Parathyroid adenoma (tissue), 2 donors: ENCODE measurements around the gene LIN28A.

ENCODE experiments used
- H2AFZ ChIP-seq: fragments of 300-600 bp; sonication (generic); one replicate; pipeline ENCODE4 v1.7.0; 2017; ENCODE audit warnings: antibody characterized with exemption, mild to moderate bottlenecking
- H3K27ac ChIP-seq: fragments of 300-600 bp; sonication (generic); one replicate; pipeline ENCODE4 v1.7.0; 2017
- H3K27me3 ChIP-seq: fragments of 300-600 bp; sonication (generic); one replicate; pipeline ENCODE4 v1.7.0; 2017; ENCODE audit warnings: low read length; ENCODE audit not compliant: control insufficient read depth, insufficient read depth
- H3K36me3 ChIP-seq: fragments of 300-600 bp; sonication (generic); one replicate; pipeline ENCODE4 v1.7.0; 2017; ENCODE audit warnings: low read length; ENCODE audit not compliant: control insufficient read depth, insufficient read depth
- H3K4me1 ChIP-seq: fragments of 300-600 bp; sonication (generic); one replicate; pipeline ENCODE4 v1.7.0; 2017; ENCODE audit warnings: control low read depth
- H3K4me2 ChIP-seq: fragments of 300-600 bp; sonication (generic); one replicate; pipeline ENCODE4 v1.7.0; 2017; ENCODE audit warnings: low read length
- H3K4me3 ChIP-seq: fragments of 300-600 bp; sonication (generic); one replicate; pipeline ENCODE4 v1.7.0; 2017; ENCODE audit warnings: low read depth, low read length
- H3K79me2 ChIP-seq: fragments of 300-600 bp; sonication (generic); one replicate; pipeline ENCODE4 v1.7.0; 2017; ENCODE audit warnings: control low read depth
- H3K9ac ChIP-seq: fragments of 300-600 bp; sonication (generic); one replicate; pipeline ENCODE4 v1.7.0; 2017; ENCODE audit warnings: mild to moderate bottlenecking
- H3K9me3 ChIP-seq: fragments of 300-600 bp; sonication (generic); one replicate; pipeline ENCODE4 v1.7.0; 2017; ENCODE audit warnings: low read length; ENCODE audit not compliant: control insufficient read depth
- TF ChIP-seq, protein P1 (sequence below): fragments of 300-600 bp; sonication (generic); IDR thresholded peaks from one replicate; pipeline ENCODE4 v1.7.0; 2017; ENCODE audit warnings: antibody characterized with exemption, mild to moderate bottlenecking
- donor health status: primary hyperparathyroidism.

Gene LIN28A, protein sequence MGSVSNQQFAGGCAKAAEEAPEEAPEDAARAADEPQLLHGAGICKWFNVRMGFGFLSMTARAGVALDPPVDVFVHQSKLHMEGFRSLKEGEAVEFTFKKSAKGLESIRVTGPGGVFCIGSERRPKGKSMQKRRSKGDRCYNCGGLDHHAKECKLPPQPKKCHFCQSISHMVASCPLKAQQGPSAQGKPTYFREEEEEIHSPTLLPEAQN

DNA sequence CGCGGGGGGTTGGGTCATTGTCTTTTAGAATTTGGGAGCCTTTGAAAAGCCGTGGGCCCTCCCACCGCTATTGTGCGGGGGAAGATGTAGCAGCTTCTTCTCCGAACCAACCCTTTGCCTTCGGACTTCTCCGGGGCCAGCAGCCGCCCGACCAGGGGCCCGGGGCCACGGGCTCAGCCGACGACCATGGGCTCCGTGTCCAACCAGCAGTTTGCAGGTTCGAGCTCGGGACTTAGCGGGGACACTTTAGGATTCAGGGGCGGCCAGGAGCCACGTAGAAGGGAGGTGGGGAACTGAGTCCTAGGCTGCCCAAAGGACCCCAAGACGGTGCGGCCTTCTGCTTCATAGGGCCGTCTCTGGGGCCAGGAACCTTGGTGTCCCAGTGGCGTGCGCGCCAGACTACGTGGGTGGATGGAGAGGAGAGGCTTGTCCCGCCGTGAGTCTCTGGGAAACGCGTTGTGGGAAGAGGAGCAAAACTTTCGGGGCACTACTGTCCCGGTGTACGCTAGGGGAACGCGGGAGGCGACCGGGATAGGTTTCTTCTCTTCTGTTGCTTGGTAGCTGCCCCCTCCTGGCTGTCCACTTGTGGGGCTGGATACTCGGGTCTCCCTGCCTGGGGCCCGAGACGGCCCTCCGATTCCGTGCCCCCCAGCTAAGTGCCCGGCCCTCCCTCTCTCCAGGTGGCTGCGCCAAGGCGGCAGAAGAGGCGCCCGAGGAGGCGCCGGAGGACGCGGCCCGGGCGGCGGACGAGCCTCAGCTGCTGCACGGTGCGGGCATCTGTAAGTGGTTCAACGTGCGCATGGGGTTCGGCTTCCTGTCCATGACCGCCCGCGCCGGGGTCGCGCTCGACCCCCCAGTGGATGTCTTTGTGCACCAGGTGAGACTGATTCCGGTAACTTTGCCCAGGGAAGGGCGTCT is at the start of gene LIN28A:
Gene LIN28A (plus strand): TSS at position 112 of the 918 bp plus-strand sequence. CDS start 75 bp downstream, at position 187.
- no peak within 1 kb of the TSS for H3K4me3 ChIP-seq
- H3K9me3 ChIP-seq, result no peaks in the 10 kb centered on the region
- TF ChIP-seq, protein P1, sequence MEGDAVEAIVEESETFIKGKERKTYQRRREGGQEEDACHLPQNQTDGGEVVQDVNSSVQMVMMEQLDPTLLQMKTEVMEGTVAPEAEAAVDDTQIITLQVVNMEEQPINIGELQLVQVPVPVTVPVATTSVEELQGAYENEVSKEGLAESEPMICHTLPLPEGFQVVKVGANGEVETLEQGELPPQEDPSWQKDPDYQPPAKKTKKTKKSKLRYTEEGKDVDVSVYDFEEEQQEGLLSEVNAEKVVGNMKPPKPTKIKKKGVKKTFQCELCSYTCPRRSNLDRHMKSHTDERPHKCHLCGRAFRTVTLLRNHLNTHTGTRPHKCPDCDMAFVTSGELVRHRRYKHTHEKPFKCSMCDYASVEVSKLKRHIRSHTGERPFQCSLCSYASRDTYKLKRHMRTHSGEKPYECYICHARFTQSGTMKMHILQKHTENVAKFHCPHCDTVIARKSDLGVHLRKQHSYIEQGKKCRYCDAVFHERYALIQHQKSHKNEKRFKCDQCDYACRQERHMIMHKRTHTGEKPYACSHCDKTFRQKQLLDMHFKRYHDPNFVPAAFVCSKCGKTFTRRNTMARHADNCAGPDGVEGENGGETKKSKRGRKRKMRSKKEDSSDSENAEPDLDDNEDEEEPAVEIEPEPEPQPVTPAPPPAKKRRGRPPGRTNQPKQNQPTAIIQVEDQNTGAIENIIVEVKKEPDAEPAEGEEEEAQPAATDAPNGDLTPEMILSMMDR, result no peak
- no peaks in the 10 kb centered on the region for H3K36me3 ChIP-seq
- no peaks in the 10 kb centered on the region for H3K4me1 ChIP-seq
- peak within 1 kb of the TSS; percentile 76 for H2AFZ ChIP-seq
- no peak within 1 kb of the TSS for H3K4me2 ChIP-seq
- H3K27ac ChIP-seq, result peak within 1 kb of the TSS; percentile 49
- H3K79me2 ChIP-seq, result no peaks in the 10 kb centered on the region
- H3K27me3 ChIP-seq, result peaks cover 17% of the 10 kb centered on the region
- H3K9ac ChIP-seq, result no peak within 1 kb of the TSS

DNA sequence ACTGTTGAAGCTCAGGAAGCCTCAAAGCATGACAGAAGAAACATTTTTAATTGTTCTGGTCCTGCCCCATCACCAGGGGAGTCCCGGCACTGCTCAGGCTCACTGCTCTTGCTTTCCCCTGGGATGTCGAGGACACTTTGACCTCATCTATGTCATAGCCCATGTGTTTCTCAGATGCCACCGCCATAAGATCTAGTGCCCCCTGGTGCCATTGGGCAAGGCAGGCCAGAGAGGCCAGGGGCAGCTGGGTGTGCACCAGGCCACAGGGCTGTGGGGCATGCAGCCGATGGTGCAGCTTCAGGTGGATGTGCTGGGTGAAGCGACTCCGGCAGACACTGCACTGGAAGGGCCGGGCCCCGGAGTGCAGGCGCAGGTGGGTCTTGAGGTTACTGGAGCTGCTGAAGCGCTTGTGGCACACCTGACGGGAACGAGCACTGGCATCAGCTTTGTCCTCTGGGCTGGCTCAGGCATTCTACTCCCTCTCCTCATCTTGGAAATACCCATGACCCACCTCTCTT is 49.0 kb upstream of the LIN28A start:
- no peak overlapping the region for H3K9ac ChIP-seq
- H2AFZ ChIP-seq, result no peak overlapping the region
- no peaks in the 10 kb centered on the region for H3K9me3 ChIP-seq
- TF ChIP-seq, protein P1, result no peak
- no peaks in the 10 kb centered on the region for H3K79me2 ChIP-seq
- H3K36me3 ChIP-seq, result no peaks in the 10 kb centered on the region
- H3K27ac ChIP-seq, result no peak overlapping the region
- no peak overlapping the region for H3K4me2 ChIP-seq
- peaks cover 10% of the 10 kb centered on the region for H3K27me3 ChIP-seq
- no peak overlapping the region for H3K4me3 ChIP-seq
- no peaks in the 10 kb centered on the region for H3K4me1 ChIP-seq

DNA sequence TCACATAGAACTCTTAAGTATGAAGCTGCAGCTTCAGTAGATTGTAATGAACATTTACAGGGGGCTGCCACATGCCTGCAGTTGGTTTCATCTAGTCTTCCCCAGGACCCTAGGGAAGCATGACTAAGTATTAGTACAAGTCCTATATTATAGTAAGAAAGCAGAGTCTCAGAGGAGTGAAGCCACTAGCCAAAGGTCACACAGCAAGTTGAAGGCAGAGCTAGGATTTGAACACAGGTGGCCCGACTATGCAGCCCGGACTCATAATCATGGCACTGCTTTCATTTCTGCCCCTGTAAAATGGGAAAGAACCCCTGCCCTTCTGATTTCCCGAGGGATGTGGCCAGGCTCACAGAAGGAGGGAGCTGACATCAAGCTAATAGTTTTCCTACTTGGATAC is 48.3 kb upstream of the LIN28A start:
- Histone ChIP-seq H3K9me3 (no peaks in the 10 kb centered on the region), H3K4me3 (no peak overlapping the region), H3K4me2 (no peak overlapping the region), H3K27me3 (peaks cover 10% of the 10 kb centered on the region), H3K79me2 (no peaks in the 10 kb centered on the region), H3K27ac (no peak overlapping the region), H3K4me1 (no peaks in the 10 kb centered on the region), H3K36me3 (no peaks in the 10 kb centered on the region), H3K9ac (no peak overlapping the region), H2AFZ (no peak overlapping the region)
- TF ChIP-seq, protein P1, result no peak

DNA sequence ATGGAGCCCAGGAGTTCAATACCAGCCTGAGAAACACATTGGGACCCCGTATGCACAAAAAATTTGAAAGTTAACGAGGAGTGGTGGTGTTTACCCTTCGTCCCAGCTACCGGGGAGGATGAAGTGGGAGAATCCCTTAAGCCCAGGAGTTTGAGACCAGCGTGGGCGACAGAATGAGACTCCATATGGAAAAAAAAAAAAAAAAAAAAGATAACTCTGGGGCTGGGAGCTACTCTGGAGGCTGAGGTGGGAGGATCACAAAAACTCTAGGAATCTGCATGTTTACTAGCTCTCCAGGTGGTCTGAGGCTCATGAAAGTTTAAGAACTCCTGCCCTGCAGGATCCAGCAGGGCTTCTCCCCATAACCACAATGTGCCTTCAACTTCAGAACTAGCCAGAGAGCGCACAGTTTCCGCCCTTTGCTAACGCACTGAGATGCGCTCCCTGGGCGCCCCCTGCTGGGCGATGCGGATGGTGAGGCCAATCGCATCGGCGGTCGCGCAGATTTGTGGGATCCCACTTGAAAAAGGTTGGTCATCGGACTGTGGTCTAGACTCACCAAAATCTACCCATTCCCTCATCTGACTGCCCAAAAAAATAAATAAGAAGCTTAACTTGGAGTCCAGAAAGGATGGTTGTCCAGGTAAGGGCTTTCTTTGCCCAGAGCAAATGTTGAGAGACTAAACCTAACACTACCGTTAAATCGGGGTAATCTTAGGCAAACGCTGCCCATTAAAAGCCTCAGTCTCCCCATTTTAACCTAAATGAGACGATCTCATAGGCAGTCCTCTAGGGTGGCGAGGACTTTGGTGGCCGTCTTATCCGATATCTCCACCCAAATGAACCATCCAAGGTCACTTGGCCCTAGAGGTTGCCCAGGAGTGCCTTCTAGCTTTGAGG is 46.8 kb upstream of the LIN28A start:
- H3K27ac ChIP-seq, result no peak overlapping the region
- H3K4me2 ChIP-seq, result peak overlapping the region; percentile 12
- peaks cover 10% of the 10 kb centered on the region for H3K27me3 ChIP-seq
- no peak overlapping the region for H3K4me3 ChIP-seq
- TF ChIP-seq, protein P1, result peak; percentile 85
- no peaks in the 10 kb centered on the region for H3K4me1 ChIP-seq
- no peaks in the 10 kb centered on the region for H3K36me3 ChIP-seq
- no peak overlapping the region for H3K9ac ChIP-seq
- H3K79me2 ChIP-seq, result no peaks in the 10 kb centered on the region
- no peak overlapping the region for H2AFZ ChIP-seq
- H3K9me3 ChIP-seq, result no peaks in the 10 kb centered on the region
